Measurements from ENCODE around the gene CYP1A1. TPM values are rescaled to one million over a fixed set of nuclear protein-coding genes. Genes with fewer than 3 reads are reported as not detected.

CYP1A1 gene
- total RNA-seq, 1 experiment from 2014 or later, result 0.26 TPM

DNA sequence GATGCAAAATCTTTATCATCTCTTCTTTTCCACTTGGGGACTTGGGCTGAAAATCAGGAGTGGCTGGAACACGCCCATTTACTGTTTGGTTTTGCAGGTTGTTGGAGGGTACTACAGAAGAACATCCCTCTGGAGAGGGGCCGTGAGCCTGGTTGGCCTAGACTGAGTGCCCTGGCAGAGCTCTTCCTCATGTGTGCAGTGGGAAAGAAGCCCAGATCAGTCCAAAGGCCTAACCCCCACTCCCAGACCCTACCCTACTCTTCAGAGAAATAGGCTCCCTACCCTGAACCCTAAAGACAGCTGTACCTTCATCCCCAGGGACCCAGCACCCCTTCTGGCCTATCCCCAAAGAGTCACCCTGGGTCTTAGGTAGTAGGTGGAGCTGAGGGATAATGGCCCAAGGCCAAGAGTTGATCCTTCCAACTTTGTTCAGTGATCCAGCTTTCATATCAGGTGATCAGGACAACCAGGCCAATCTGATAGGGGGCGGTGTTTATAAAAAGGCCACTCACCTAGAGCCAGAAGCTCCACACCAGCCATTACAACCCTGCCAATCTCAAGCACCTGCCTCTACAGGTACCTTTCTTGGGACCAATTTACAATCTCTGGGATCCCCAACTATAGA, 23.1 kb upstream of the CYP1A1 start, which contains the start of gene CYP1A2:
Gene CYP1A2 (plus strand): TSS at position 524 of the 625 bp plus-strand sequence. CDS start 894 bp downstream, outside the sequence.
- H3K4me1 Mint-ChIP-seq, result peaks cover 7% of the 10 kb centered on the region; the same call in 1 of the 2 replicates
- no peak for ATAC-seq

More for the DNA sequence above, 23.1 kb upstream of the CYP1A1 start, which contains the start of gene CYP1A2:
- H3K27me3 Mint-ChIP-seq (ENCODE audit: low read depth), result peaks cover 12% of the 10 kb centered on the region
- TF ChIP-seq ESRRA (CRISPR knock-in tag; IDR thresholded peaks at IDR 0.05; ENCODE audit: borderline replicate concordance) (no peak), TEAD1 (CRISPR knock-in tag; IDR thresholded peaks at IDR 0.05) (no peak), ZNF532 (CRISPR knock-in tag; IDR thresholded peaks at IDR 0.05; ENCODE audit: borderline replicate concordance) (no peak), NR1H2 (CRISPR knock-in tag; IDR thresholded peaks at IDR 0.05) (no peak), ZNF121 (CRISPR knock-in tag; IDR thresholded peaks at IDR 0.05) (no peak), USF1 (CRISPR knock-in tag; IDR thresholded peaks at IDR 0.05) (no peak), RORB (CRISPR knock-in tag; IDR thresholded peaks at IDR 0.05) (no peak), RELA (CRISPR knock-in tag; IDR thresholded peaks at IDR 0.05; ENCODE audit: borderline replicate concordance) (no peak), ETV6 (CRISPR knock-in tag; IDR thresholded peaks at IDR 0.05) (no peak), HMGXB4 (CRISPR knock-in tag; IDR thresholded peaks at IDR 0.05) (no peak), NFE2L1 (CRISPR knock-in tag; IDR thresholded peaks at IDR 0.05) (no peak), ZNF263 (CRISPR knock-in tag; IDR thresholded peaks at IDR 0.05; ENCODE audit: low read depth) (no peak), ZNF219 (CRISPR knock-in tag; IDR thresholded peaks at IDR 0.05; ENCODE audit: borderline replicate concordance) (no peak)
- TF ChIP-seq, protein P1, sequence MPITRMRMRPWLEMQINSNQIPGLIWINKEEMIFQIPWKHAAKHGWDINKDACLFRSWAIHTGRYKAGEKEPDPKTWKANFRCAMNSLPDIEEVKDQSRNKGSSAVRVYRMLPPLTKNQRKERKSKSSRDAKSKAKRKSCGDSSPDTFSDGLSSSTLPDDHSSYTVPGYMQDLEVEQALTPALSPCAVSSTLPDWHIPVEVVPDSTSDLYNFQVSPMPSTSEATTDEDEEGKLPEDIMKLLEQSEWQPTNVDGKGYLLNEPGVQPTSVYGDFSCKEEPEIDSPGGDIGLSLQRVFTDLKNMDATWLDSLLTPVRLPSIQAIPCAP (CRISPR knock-in tag; IDR thresholded peaks at IDR 0.05), result no peak
- TF ChIP-seq, protein P2, sequence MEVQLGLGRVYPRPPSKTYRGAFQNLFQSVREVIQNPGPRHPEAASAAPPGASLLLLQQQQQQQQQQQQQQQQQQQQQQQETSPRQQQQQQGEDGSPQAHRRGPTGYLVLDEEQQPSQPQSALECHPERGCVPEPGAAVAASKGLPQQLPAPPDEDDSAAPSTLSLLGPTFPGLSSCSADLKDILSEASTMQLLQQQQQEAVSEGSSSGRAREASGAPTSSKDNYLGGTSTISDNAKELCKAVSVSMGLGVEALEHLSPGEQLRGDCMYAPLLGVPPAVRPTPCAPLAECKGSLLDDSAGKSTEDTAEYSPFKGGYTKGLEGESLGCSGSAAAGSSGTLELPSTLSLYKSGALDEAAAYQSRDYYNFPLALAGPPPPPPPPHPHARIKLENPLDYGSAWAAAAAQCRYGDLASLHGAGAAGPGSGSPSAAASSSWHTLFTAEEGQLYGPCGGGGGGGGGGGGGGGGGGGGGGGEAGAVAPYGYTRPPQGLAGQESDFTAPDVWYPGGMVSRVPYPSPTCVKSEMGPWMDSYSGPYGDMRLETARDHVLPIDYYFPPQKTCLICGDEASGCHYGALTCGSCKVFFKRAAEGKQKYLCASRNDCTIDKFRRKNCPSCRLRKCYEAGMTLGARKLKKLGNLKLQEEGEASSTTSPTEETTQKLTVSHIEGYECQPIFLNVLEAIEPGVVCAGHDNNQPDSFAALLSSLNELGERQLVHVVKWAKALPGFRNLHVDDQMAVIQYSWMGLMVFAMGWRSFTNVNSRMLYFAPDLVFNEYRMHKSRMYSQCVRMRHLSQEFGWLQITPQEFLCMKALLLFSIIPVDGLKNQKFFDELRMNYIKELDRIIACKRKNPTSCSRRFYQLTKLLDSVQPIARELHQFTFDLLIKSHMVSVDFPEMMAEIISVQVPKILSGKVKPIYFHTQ (CRISPR knock-in tag; IDR thresholded peaks at IDR 0.05), result no peak
- H3K9me3 Mint-ChIP-seq, result no peaks in the 10 kb centered on the region
- no peak within 1 kb of the TSS for H3K27ac Mint-ChIP-seq
- ChIA-PET CTCF (interaction anchor here (0.9 to 5.8 kb wide), 6 partner anchors 12 to 127 kb away, joined by 3 to 56 read pairs (median 6); no protein-coding TSS in a partner anchor), POLR2A (no interaction called here)
- no peak for DNase-seq (ENCODE audit: low spot score)
- H3K36me3 Mint-ChIP-seq, result no peaks in the 10 kb centered on the region
- H3K4me3 Mint-ChIP-seq, result no peak within 1 kb of the TSS
